Pancreas (tissue), 10 donors: ENCODE data around the gene HS3ST4. TPM values are rescaled to one million over a fixed set of nuclear protein-coding genes. Genes with fewer than 3 reads are reported as not detected.

Experiments
- ATAC-seq, 4 donors: fragments of 200-7000 bp; cut with Tn5 transposase; one replicate each; pipeline versions ENCODE4 v1.8.0 to v1.9.1; 2020; ENCODE audit warnings: mild to moderate bottlenecking in 4 of 4, moderate library complexity in 4 of 4
- DNase-seq, 6 donors: peaks; one replicate each; pipeline ENCODE4 v3.0.0-alpha.2; 2020
- FAIRE-seq: peaks from 2 replicates; lab custom pipeline; 2012; peaks lifted over from hg19 to GRCh38; lab: Jason Lieb, UNC
- H3K27ac ChIP-seq, 4 donors: fragments of 200-600 bp; sonication (generic); 1 replicate in 3 of 4; 2 replicates in 1 of 4; pipeline versions ENCODE4 v1.5.0 to v1.8.0; 2020
- H3K27me3 ChIP-seq, 4 donors: fragments of 200-600 bp; one replicate each; pipeline ENCODE4 v1.8.0; 2021
- H3K36me3 ChIP-seq, 3 donors: fragments of 200-600 bp; sonication (generic) in 1 of 3; one replicate each; pipeline versions ENCODE4 v1.5.0 to v1.8.0; 2020 to 2021
- H3K4me1 ChIP-seq, 3 donors: fragments of 200-600 bp; one replicate each; pipeline ENCODE4 v1.8.0; 2021
- H3K4me3 ChIP-seq, 4 donors: fragments of 200-600 bp; sonication (generic) in 2 of 4; one replicate each; pipeline versions ENCODE4 v1.5.0 to v1.8.0; 2020 to 2021
- H3K9me3 ChIP-seq, 4 donors: fragments of 200-600 bp; one replicate each; pipeline ENCODE4 v1.8.0; 2021
- WGBS, 2 donors: extraction: QIAGEN DNeasy Blood & Tissue Kit; methylation state at CpG; one replicate each; pipeline ENCODE4 v1.1.7; 2013; 5-methylcytosine and 5-hydroxymethylcytosine counted together
- intact Hi-C, 3 donors: fragments of 100-400 bp; cut with DNase I; formaldehyde crosslinking; loops; one replicate each; pipeline versions ENCODE4 v1.11.1 to v1.14.2; 2022
- polyA plus RNA-seq, 2 donors: library from polyadenylated mRNA; stranded (reverse); fragments of 200-250 nt; gene quantifications; one replicate each; pipeline ENCODE4 v1.2.3, GENCODE V29; 2013
- total RNA-seq, 6 donors: library from RNA; stranded (reverse); fragmentation: NEBNext Ultra II Directional in 4 of 6; extraction: Animal tissue kit (Norgen Biotek cat#: 25700) in 4 of 6; gene quantifications; one replicate each; pipeline versions ENCODE4 v1.2.1 to v1.2.4, GENCODE V29; 2021 to 2023
- TF ChIP-seq, protein P1 (sequence below), 4 donors: fragments of 200-600 bp; sonication (generic) in 3 of 4; IDR thresholded peaks; one replicate each; pipeline versions ENCODE4 v1.5.0 to v1.8.0; 2021; ENCODE audit warnings: antibody characterized with exemption in 4 of 4
- donor health status: healthy with polysubstance abuse.
- donor health status: DM: no; HTN: no; CAD: no; lungs with moderate emphysema.
- donor health status: DM: no; HTN: no; CAD: no.
- donor health status: control.
- donor health status: control.
- donor health status: Bipolar disorder and iron deficiency.
- donor health status: DM: yes; HTN: yes; CAD: no.
- donor health status: DM: no; HTN: no; CAD: no.
- donor health status: DM: no; HTN: no; CAD: no.
- donor health status: DM: yes; HTN: yes; CAD: no.

The HS3ST4 gene
- total and polyA plus RNA-seq, 8 donors, result 0.05 to 0.19 TPM; not detected in 6

DNA sequence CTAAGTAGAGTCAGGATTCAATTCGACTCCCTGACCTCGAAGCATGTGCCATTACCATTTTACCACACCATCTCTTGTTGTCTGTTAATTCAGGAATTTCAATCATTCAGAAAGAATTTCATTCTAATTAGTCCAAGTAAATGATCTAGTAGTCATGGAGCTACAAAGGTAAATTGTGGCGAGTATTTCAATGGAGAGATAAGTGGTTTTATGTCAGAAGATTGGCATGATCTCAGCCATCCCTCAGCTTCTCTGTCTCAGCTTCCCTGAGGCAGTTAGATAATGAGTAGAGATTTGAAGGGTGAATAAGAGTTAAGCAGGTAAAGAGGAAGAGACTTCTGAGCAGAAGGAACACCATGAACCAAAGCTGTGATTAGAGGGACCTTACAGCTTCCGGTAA is 93.6 kb downstream of the HS3ST4 start:
- TF ChIP-seq, protein P1, sequence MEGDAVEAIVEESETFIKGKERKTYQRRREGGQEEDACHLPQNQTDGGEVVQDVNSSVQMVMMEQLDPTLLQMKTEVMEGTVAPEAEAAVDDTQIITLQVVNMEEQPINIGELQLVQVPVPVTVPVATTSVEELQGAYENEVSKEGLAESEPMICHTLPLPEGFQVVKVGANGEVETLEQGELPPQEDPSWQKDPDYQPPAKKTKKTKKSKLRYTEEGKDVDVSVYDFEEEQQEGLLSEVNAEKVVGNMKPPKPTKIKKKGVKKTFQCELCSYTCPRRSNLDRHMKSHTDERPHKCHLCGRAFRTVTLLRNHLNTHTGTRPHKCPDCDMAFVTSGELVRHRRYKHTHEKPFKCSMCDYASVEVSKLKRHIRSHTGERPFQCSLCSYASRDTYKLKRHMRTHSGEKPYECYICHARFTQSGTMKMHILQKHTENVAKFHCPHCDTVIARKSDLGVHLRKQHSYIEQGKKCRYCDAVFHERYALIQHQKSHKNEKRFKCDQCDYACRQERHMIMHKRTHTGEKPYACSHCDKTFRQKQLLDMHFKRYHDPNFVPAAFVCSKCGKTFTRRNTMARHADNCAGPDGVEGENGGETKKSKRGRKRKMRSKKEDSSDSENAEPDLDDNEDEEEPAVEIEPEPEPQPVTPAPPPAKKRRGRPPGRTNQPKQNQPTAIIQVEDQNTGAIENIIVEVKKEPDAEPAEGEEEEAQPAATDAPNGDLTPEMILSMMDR (IDR thresholded peaks at IDR 0.05), result no peak
- peaks cover 0 to 5% (median 0%) of the 10 kb centered on the region in 4 donors for H3K27me3 ChIP-seq
- ATAC-seq (no peak), FAIRE-seq (no peak), DNase-seq (no peak)
- no peaks in the 10 kb centered on the region for H3K36me3 ChIP-seq
- H3K4me1 ChIP-seq, result no peaks in the 10 kb centered on the region
- intact Hi-C loops, result no loop called here
- no peak overlapping the region for H3K4me3 ChIP-seq
- H3K9me3 ChIP-seq, result no peaks in the 10 kb centered on the region
- no peak overlapping the region for H3K27ac ChIP-seq
- 42 to 62% methylated on average over 4 of the region's 4 CpGs for WGBS, 2 donors

DNA sequence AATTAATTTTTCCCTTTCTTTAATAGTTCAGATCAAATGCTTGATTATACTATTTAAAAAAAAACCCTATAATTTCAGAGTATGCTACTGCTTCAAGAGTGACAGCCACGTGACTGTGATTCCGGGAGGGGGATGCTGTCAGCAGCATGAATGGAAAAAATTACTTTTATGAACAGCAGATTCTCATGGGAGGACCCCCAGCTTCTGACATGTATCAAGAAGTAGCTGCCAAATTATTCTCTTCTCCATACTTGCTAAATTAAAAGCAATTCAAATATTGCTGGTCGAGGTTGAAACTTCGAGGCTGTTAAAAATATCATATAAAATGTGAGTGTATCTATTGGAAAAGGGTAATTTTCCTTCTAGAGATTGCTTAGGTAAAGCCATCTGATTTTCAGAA is 95.0 kb downstream of the HS3ST4 start:
- Histone ChIP-seq H3K4me1 (no peaks in the 10 kb centered on the region), H3K9me3 (no peaks in the 10 kb centered on the region), H3K36me3 (no peaks in the 10 kb centered on the region), H3K27me3 (peaks cover 0 to under 1% (median 0%) of the 10 kb centered on the region in 4 donors), H3K4me3 (no peak overlapping the region), H3K27ac (no peak overlapping the region)
- TF ChIP-seq, protein P1 (IDR thresholded peaks at IDR 0.05), result no peak
- DNase-seq (no peak), FAIRE-seq (no peak), ATAC-seq (no peak)
- intact Hi-C loops, result no loop called here
- 59 to 68% methylated on average over 4 of the region's 4 CpGs for WGBS, 2 donors

DNA sequence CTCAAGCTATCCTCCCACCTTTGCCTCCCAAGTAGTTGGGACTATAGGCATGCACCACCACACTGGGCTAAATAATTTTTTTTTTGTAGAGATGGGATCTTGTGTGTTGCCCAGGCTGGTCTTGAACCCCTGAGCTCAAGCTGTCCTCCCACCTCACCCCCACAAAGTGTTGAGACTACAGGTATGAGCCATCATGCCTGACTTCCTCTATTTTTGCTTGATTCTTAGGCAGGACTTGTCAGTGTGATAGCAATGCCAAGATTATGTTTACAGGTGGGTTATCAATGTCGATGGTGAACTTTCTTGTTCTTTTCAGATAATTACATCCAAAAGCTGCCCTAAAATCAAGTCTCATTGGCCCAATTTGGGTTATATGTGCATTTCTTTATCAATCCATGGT is 96.9 kb downstream of the HS3ST4 start:
- DNase-seq (no peak), FAIRE-seq (no peak), ATAC-seq (no peak)
- H3K9me3 ChIP-seq, result no peaks in the 10 kb centered on the region
- intact Hi-C loops, result no loop called here
- H3K27ac ChIP-seq, result no peak overlapping the region
- TF ChIP-seq, protein P1 (IDR thresholded peaks at IDR 0.05), result no peak
- no peaks in the 10 kb centered on the region for H3K36me3 ChIP-seq
- no peak overlapping the region for H3K4me3 ChIP-seq
- no peaks in the 10 kb centered on the region for H3K4me1 ChIP-seq
- WGBS, 2 donors, result 39 to 47% methylated on average over 1 of the region's 1 CpG
- H3K27me3 ChIP-seq, result peaks cover 0 to 3% (median 0%) of the 10 kb centered on the region in 4 donors

DNA sequence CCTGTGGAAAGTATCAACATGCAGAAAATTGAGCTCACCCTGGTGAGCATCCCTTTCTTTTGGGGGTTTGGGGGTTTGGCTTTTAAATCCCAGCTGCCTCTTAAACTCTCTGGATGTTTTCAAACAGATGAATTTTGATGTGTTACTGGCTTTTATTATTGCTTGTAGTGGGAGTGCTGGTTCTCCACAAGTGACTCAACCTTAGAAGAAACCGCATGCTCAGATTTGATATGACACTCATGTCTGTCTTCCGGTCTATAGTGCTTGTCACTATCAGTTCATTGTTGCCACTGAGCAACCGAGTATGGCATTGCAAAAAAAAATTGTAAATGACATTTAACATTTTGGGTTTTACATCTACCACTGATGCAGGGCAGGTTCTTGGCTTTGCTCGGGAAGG is 104.5 kb downstream of the HS3ST4 start:
- Histone ChIP-seq H3K4me3 (no peak overlapping the region), H3K27me3 (peaks cover 0 to 3% (median 0%) of the 10 kb centered on the region in 4 donors), H3K27ac (no peak overlapping the region), H3K36me3 (no peaks in the 10 kb centered on the region), H3K4me1 (no peaks in the 10 kb centered on the region), H3K9me3 (no peaks in the 10 kb centered on the region)
- TF ChIP-seq, protein P1 (IDR thresholded peaks at IDR 0.05), result no peak
- no peak for ATAC-seq
- 61 to 73% methylated on average over 4 of the region's 4 CpGs for WGBS, 2 donors
- DNase-seq, result no peak
- no peak for FAIRE-seq
- intact Hi-C loops, result no loop called here

DNA sequence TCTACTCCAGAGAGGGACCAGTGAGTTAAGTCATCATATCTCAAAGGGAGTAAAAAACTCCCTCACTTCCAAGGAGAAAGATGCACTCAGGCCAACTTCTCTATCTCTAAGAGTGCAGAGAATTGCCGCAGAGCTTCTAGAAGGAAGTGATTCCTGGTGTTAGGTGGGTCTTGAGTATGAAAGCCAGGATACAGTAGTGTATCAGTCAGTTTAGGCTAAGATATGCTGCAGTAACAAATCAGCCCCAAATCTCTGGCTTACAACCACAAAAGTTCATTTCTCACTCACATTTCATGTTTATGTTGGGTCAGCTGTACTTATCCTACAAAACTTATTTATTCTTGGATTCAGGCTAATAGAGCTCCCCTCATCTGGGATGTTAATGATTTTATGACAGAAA is 106.3 kb downstream of the HS3ST4 start:
- Histone ChIP-seq H3K27me3 (peaks cover 0 to 3% (median 0%) of the 10 kb centered on the region in 4 donors), H3K27ac (no peak overlapping the region), H3K4me3 (no peak overlapping the region), H3K4me1 (no peaks in the 10 kb centered on the region), H3K9me3 (no peaks in the 10 kb centered on the region), H3K36me3 (no peaks in the 10 kb centered on the region)
- intact Hi-C loops, result no loop called here
- ATAC-seq, result no peak
- FAIRE-seq, result no peak
- 87 to 96% methylated on average over 1 of the region's 1 CpG for WGBS, 2 donors
- TF ChIP-seq, protein P1 (IDR thresholded peaks at IDR 0.05), result no peak
- DNase-seq, result no peak
